Esophagus squamous epithelium (tissue), 5 donors: ENCODE measurements around the gene MAGI1. TPM values are rescaled to one million over a fixed set of nuclear protein-coding genes. Genes with fewer than 3 reads are reported as not detected.

ENCODE experiments used
- DNase-seq: peaks from one replicate; lab custom pipeline; 2025; lab: John Stamatoyannopoulos, UW
- H3K27ac ChIP-seq, 4 donors: fragments of 200-600 bp; sonication (generic); one replicate each; pipeline ENCODE4 v1.5.1; 2016 to 2019; ENCODE audit warnings: mild to moderate bottlenecking in 1 of 4
- H3K27me3 ChIP-seq, 4 donors: fragments of 200-600 bp; sonication (generic); 1 replicate in 3 of 4; 2 replicates in 1 of 4; pipeline versions ENCODE4 v1.5.1 to v1.6.0; 2017 to 2021; ENCODE audit warnings: antibody characterized with exemption in 1 of 4
- H3K36me3 ChIP-seq, 3 donors: fragments of 200-600 bp; sonication (generic); one replicate each; pipeline ENCODE4 v1.5.1; 2016 to 2019
- H3K4me1 ChIP-seq, 3 donors: fragments of 200-600 bp; sonication (generic); one replicate each; pipeline ENCODE4 v1.5.1; 2017 to 2019
- H3K4me3 ChIP-seq, 4 donors: fragments of 200-600 bp; sonication (generic); 1 replicate in 3 of 4; 2 replicates in 1 of 4; pipeline ENCODE4 v1.5.1; 2016 to 2019; ENCODE audit warnings: mild to moderate bottlenecking in 2 of 4, moderate library complexity in 1 of 4
- H3K9me3 ChIP-seq, 3 donors: fragments of 200-600 bp; sonication (generic); one replicate each; pipeline ENCODE4 v1.5.1; 2016 to 2019
- CTCF ChIP-seq, 6 experiments: fragments of 450-650 bp in 4 of 6; fragments of 200-600 bp in 2 of 6; sonication (generic) in 2 of 6; IDR thresholded peaks; one replicate each; pipeline ENCODE4 v1.5.1; 2016 to 2019; ENCODE audit warnings: antibody characterized with exemption in 6 of 6, mild to moderate bottlenecking in 4 of 6, moderate library complexity in 4 of 6
- POLR2A ChIP-seq, 4 donors: fragments of 450-650 bp; IDR thresholded peaks; one replicate each; pipeline ENCODE4 v1.6.1; 2017; ENCODE audit warnings: antibody characterized with exemption in 4 of 4, mild to moderate bottlenecking in 4 of 4, moderate library complexity in 3 of 4
- WGBS, 2 donors: methylation state at CpG; one replicate each; pipeline ENCODE4 v1.1.5; 2018; 5-methylcytosine and 5-hydroxymethylcytosine counted together
- intact Hi-C: fragments of 100-400 bp; cut with DNase I; formaldehyde crosslinking; loops from one replicate; pipeline ENCODE4 v1.15.0; 2022
- total RNA-seq, 4 donors: library from RNA; depleted of rRNA; stranded (reverse); fragments of >200 nt; gene quantifications; one replicate each; pipeline ENCODE4 v1.1.0, GENCODE V29; 2016
- donor health status: DM: yes; HTN: yes; CAD: no.

Gene MAGI1
- total RNA-seq, 4 donors from 2014 or later: 12.0 to 28.2 (median 21.1) TPM

GRCh38 chr3:65819896-65820295, 218.8 kb downstream of the MAGI1 start:
- TF ChIP-seq POLR2A (IDR thresholded peaks at IDR 0.05) (no peak), CTCF (IDR thresholded peaks at IDR 0.05) (no peak)
- no peaks in the 10 kb centered on the region for H3K9me3 ChIP-seq
- no peaks in the 10 kb centered on the region for H3K27me3 ChIP-seq
- intact Hi-C loops: no loop called here
- H3K4me1 ChIP-seq: no peaks in the 10 kb centered on the region
- H3K27ac ChIP-seq: no peak overlapping the region
- no peaks in the 10 kb centered on the region for H3K36me3 ChIP-seq
- no peak overlapping the region for H3K4me3 ChIP-seq
- no peak for DNase-seq

GRCh38 chr3:65817553-65818126, 221.1 kb downstream of the MAGI1 start:
- intact Hi-C loops: no loop called here
- TF ChIP-seq POLR2A (IDR thresholded peaks at IDR 0.05): no peak
- no peak for TF ChIP-seq CTCF (IDR thresholded peaks at IDR 0.05)
- Histone ChIP-seq H3K9me3 (no peaks in the 10 kb centered on the region), H3K36me3 (no peaks in the 10 kb centered on the region), H3K27me3 (no peaks in the 10 kb centered on the region), H3K4me3 (no peak overlapping the region), H3K27ac (no peak overlapping the region), H3K4me1 (no peaks in the 10 kb centered on the region)
- no peak for DNase-seq
- 76 to 78% methylated on average over 3 of the region's 3 CpGs for WGBS, 2 donors

GRCh38 chr3:65816208-65816607, 222.5 kb downstream of the MAGI1 start:
- intact Hi-C loops: no loop called here
- H3K9me3 ChIP-seq: no peaks in the 10 kb centered on the region
- H3K36me3 ChIP-seq: no peaks in the 10 kb centered on the region
- no peaks in the 10 kb centered on the region for H3K27me3 ChIP-seq
- TF ChIP-seq CTCF (IDR thresholded peaks at IDR 0.05) (no peak), POLR2A (IDR thresholded peaks at IDR 0.05) (no peak)
- no peak overlapping the region for H3K4me3 ChIP-seq
- H3K4me1 ChIP-seq: no peaks in the 10 kb centered on the region
- 87 to 88% methylated on average over 5 of the region's 5 CpGs for WGBS, 2 donors
- no peak for DNase-seq
- H3K27ac ChIP-seq: no peak overlapping the region

- no peaks in the 10 kb centered on the region for H3K36me3 ChIP-seq
- DNase-seq: no peak
- no peaks in the 10 kb centered on the region for H3K9me3 ChIP-seq
- H3K27me3 ChIP-seq: no peaks in the 10 kb centered on the region
- H3K4me1 ChIP-seq: no peaks in the 10 kb centered on the region
- no peak overlapping the region for H3K4me3 ChIP-seq
- H3K27ac ChIP-seq: no peak overlapping the region
- WGBS, 2 donors: 73 to 81% methylated on average over 8 of the region's 8 CpGs
- TF ChIP-seq CTCF (IDR thresholded peaks at IDR 0.05): no peak
- no peak for TF ChIP-seq POLR2A (IDR thresholded peaks at IDR 0.05)
- intact Hi-C loops: no loop called here
These were observed 223.7 kb downstream of the MAGI1 start for GRCh38 chr3:65814845-65815578.

- 87 to 93% methylated on average over 8 of the region's 8 CpGs for WGBS, 2 donors
- Histone ChIP-seq H3K36me3 (no peaks in the 10 kb centered on the region), H3K4me3 (no peak overlapping the region), H3K9me3 (no peaks in the 10 kb centered on the region), H3K27me3 (no peaks in the 10 kb centered on the region), H3K27ac (no peak overlapping the region), H3K4me1 (no peaks in the 10 kb centered on the region)
- intact Hi-C loops: no loop called here
- DNase-seq: no peak
- TF ChIP-seq CTCF (IDR thresholded peaks at IDR 0.05) (no peak), POLR2A (IDR thresholded peaks at IDR 0.05) (no peak)
These were observed 226.8 kb downstream of the MAGI1 start for GRCh38 chr3:65811892-65812291.
